Hematopoietic multipotent progenitor cell treated with erythropoietin and hydrocortisone succinate and interleukin-3 and kit ligand, for 6 days (in vitro differentiated cells): ENCODE results near the gene TTC21B.

Experiments used
- DNase-seq: peaks from one replicate; pipeline ENCODE4 v3.0.0-alpha.2; 2015

TTC21B gene

DNA sequence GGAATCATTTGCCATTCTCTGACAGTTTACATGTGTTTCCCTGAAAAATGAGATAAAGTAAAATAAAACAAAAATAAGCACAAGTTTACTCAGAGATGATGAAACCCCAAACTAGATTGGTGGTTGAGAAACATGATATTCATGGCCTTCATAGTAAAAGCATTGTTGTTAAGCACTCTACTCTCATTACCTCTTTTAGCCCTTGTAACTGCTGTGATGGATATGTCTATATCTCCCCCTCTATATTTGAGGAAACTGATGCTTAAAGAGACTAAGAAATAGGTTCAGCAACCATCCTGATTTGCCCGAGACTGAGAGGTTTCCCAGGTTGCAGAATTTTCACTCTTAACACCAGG, 125.7 kb downstream of the TTC21B start:
- DNase-seq = no peak

DNA sequence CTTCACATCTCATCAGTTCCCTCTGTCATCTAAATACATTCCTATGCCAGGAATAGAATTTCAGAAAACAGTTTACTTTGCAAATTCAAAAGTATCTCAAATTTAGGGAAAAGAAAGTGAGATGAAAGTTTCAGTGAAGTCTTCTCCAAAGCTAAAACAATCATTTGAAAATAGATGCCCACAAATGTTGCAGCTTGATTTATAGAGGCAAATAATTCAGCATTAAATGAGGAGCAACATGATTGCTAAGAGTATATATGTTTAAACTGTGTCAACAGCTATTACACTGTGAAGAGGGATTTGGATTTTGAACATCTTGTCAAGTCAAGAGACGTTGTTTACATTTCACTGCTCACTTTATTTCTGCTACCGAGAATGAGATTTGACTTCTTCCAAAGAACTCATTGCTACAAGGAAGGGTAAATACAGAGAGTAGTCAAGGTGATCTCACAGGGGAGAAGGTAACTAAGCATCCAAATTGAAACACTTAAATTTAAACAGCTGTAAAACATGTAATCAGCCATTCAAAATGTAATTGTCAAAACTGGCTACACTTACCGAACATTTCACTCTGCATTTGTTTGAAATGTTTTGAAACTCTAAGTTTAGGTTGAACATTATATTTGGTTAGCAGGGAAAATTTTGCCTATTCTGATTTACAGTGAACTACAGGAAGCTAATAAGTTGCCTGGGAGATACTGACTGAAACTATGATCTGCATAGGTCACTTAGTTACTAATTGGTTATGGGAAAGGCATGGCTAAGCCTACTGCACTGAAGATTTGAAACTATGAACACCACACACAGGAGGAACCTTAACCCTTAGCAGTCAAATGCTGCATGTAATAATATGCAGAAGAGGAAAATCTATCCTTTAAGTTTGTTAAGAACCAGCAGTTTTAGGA, 126.3 kb downstream of the TTC21B start:
- no peak for DNase-seq

DNA sequence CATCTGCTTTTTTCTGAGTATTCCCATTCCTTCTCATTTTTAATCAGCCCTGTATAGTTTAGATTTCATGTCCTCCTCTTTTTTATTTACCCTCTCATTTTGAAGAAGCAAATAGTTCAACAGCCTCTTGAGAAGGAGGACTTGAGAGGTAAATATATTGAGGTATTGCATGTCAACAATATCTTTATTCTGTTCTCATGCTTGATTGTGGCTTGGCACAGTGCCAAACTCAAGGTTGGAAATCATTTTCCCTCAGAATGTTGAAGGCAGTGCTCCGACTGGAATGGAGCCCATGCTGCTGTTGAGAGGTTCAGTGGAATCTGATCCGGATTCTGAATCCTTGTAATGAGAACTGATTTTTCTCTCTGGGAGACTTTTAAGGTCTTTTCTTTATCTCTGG, 128.5 kb downstream of the TTC21B start:
- DNase-seq = no peak
